Fibroblast of lung (primary cell): ENCODE data around the gene ARL10. TPM values are rescaled to one million over a fixed set of nuclear protein-coding genes. Genes with fewer than 3 reads are reported as not detected.

Experiments
- DNase-seq, 2 donors: peaks; one replicate each; pipeline versions ENCODE4 v3.0.0 to v3.0.0-alpha.2; 2010; ENCODE audit warnings: low read depth in 2 of 2
- H2AFZ ChIP-seq: 2 replicates; pipeline ENCODE4 v1.5.1; 2012; ENCODE audit warnings: low read length, control low read depth, inconsistent platforms
- H3K27ac ChIP-seq: 2 replicates; pipeline ENCODE4 v1.5.1; 2011; ENCODE audit warnings: low read length, control low read depth; ENCODE audit not compliant: insufficient read depth
- H3K27me3 ChIP-seq: 2 replicates; pipeline ENCODE4 v1.5.1; 2011; ENCODE audit warnings: mild to moderate bottlenecking, low read length; ENCODE audit not compliant: control insufficient read depth, insufficient read depth
- H3K36me3 ChIP-seq: 2 replicates; pipeline ENCODE4 v1.5.1; 2011; ENCODE audit warnings: low read length; ENCODE audit not compliant: control insufficient read depth, insufficient read depth
- H3K4me1 ChIP-seq: 2 replicates; pipeline ENCODE4 v1.5.1; 2011; ENCODE audit warnings: low read length; ENCODE audit not compliant: control insufficient read depth, insufficient read depth; ENCODE audit errors: extremely low read depth
- H3K4me2 ChIP-seq: 2 replicates; pipeline ENCODE4 v1.5.1; 2011; ENCODE audit warnings: low read length, control low read depth; ENCODE audit not compliant: insufficient read depth; ENCODE audit errors: extremely low read depth
- H3K4me3 ChIP-seq, 4 experiments: fragments of 200-600 bp in 1 of 4; sonication (generic) in 1 of 4; replicated peaks in 1 of 4; 2 replicates each; pipeline ENCODE4 v1.5.1; 2011 to 2016; ENCODE audit warnings: low read length in 4 of 4, low read depth in 3 of 4, mild to moderate bottlenecking in 3 of 4, control low read depth in 2 of 4, inconsistent platforms in 1 of 4, mixed read lengths in 1 of 4; ENCODE audit not compliant: insufficient read depth in 1 of 4; ENCODE audit errors: control extremely low read depth in 1 of 4
- H3K79me2 ChIP-seq: 2 replicates; pipeline ENCODE4 v1.5.1; 2012; ENCODE audit warnings: mild to moderate bottlenecking, low read length, inconsistent platforms; ENCODE audit not compliant: control insufficient read depth, insufficient read depth
- H3K9ac ChIP-seq: 2 replicates; pipeline ENCODE4 v1.5.1; 2011; ENCODE audit warnings: mild to moderate bottlenecking, low read length, control low read depth; ENCODE audit not compliant: insufficient read depth
- H3K9me3 ChIP-seq: 2 replicates; pipeline ENCODE4 v1.5.1; 2012; ENCODE audit warnings: low read depth, low read length; ENCODE audit not compliant: control insufficient read depth, insufficient read depth
- H4K20me1 ChIP-seq: 2 replicates; pipeline ENCODE4 v1.5.1; 2011; ENCODE audit warnings: low read length; ENCODE audit not compliant: control insufficient read depth, insufficient read depth; ENCODE audit errors: extremely low read depth
- EZH2 ChIP-seq: IDR thresholded peaks from 2 replicates; pipeline ENCODE4 v1.5.1; 2012; ENCODE audit warnings: low read length, control low read depth, mild to moderate bottlenecking; ENCODE audit errors: missing control alignments
- polyA plus RNA-seq, 2 donors: library from polyadenylated mRNA; depleted of rRNA in 1 of 2; stranded (reverse) in 1 of 2; unstranded in 1 of 2; fragments of >200 nt; gene quantifications; 2 replicates each; pipeline ENCODE4 v1.2.1, GENCODE V29; 2011 to 2012; ENCODE audit warnings: missing spikeins in 1 of 2
- total RNA-seq: library from RNA; depleted of rRNA; stranded (reverse); fragments of >200 nt; gene quantifications from 2 replicates; pipeline ENCODE4 v1.2.1, GENCODE V29; 2014
- TF ChIP-seq, protein P1 (sequence below), 2 donors: IDR thresholded peaks in 1 of 2; conservative IDR thresholded peaks in 1 of 2; 1 replicate in 1 of 2; 2 replicates in 1 of 2; pipeline ENCODE4 v1.5.1; 2011 to 2012; ENCODE audit warnings: low read length in 2 of 2, control low read depth in 1 of 2, inconsistent platforms in 1 of 2, low read depth in 1 of 2, mild to moderate bottlenecking in 1 of 2

Gene ARL10
- total and polyA plus RNA-seq, 2 donors (not counting 1 experiment from before 2014, with no cell fraction given), result 3.0 to 11.1 TPM

DNA sequence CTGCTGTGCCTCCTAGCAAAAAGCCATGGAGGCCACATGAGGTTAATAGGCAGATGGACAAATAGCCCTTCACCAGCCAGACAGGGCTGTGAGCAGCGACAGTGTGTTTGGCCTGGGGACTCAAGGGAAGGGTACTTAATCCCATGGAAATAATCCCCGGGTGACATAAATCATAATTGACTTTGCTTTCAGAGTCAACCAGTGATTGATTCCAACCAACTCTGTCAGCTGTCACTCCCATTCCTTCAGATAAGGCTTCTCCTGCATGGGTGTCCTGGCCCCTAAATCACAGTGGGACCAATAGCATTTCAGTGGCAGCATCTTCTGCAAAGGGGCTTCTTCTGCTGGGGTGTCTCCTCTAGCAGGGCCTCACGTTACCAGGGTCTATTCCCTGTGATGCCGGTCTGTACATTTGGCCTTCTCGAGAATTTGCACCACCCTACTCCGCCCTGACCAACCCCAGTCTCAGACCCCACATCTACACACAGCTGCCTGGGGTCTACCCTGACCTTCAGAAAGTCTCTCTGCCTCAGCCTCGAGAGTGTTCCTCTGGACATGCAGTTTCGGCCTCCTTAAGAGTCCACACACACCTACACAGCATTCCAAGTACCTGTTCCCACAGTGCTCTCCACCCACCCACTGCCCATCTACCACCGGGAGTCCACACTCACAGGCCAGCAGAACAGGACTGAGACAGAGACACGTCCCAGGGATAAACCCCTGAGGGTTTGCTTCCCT is 47.4 kb downstream of the ARL10 start:
- H3K4me2 ChIP-seq, result peak overlapping the region; percentile 38
- no peaks in the 10 kb centered on the region for H3K9me3 ChIP-seq
- DNase-seq, result no peak
- H3K9ac ChIP-seq, result no peak overlapping the region
- H2AFZ ChIP-seq, result no peak overlapping the region
- no peaks in the 10 kb centered on the region for H4K20me1 ChIP-seq
- H3K79me2 ChIP-seq, result peaks cover 46% of the 10 kb centered on the region
- no peaks in the 10 kb centered on the region for H3K27me3 ChIP-seq
- H3K4me3 ChIP-seq, result no peak overlapping the region
- no peak for TF ChIP-seq EZH2
- TF ChIP-seq, protein P1, sequence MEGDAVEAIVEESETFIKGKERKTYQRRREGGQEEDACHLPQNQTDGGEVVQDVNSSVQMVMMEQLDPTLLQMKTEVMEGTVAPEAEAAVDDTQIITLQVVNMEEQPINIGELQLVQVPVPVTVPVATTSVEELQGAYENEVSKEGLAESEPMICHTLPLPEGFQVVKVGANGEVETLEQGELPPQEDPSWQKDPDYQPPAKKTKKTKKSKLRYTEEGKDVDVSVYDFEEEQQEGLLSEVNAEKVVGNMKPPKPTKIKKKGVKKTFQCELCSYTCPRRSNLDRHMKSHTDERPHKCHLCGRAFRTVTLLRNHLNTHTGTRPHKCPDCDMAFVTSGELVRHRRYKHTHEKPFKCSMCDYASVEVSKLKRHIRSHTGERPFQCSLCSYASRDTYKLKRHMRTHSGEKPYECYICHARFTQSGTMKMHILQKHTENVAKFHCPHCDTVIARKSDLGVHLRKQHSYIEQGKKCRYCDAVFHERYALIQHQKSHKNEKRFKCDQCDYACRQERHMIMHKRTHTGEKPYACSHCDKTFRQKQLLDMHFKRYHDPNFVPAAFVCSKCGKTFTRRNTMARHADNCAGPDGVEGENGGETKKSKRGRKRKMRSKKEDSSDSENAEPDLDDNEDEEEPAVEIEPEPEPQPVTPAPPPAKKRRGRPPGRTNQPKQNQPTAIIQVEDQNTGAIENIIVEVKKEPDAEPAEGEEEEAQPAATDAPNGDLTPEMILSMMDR (conservative IDR thresholded peaks at IDR 0.05 in 1 of 2, IDR thresholded peaks at IDR 0.05 in 1 of 2; ENCODE audit: low read depth in 1 of 2, low read length in 2 of 2), result no peak
- peak overlapping the region; percentile 16 for H3K27ac ChIP-seq
- H3K4me1 ChIP-seq, result peaks cover 17% of the 10 kb centered on the region
- H3K36me3 ChIP-seq, result peaks cover 3% of the 10 kb centered on the region

DNA sequence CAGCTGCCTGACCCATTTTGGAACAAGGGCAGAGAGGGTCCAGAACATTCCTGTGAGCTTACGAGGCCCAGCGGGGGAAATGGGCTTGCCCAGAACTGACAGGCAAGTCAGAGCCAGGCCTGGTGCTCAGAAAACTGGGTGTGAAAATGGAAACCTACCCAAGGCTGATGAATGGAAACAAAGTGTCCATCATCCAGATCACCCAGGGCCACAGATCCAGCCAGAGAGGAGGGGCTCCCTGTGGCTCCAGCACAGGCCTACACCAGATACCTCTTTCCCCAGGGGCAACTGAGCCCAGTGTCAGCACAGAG is 47.9 kb downstream of the ARL10 start:
- H3K4me2 ChIP-seq, result peak overlapping the region; percentile 38
- peaks cover 3% of the 10 kb centered on the region for H3K36me3 ChIP-seq
- peaks cover 46% of the 10 kb centered on the region for H3K79me2 ChIP-seq
- H2AFZ ChIP-seq, result no peak overlapping the region
- H3K9me3 ChIP-seq, result no peaks in the 10 kb centered on the region
- no peak for TF ChIP-seq EZH2
- TF ChIP-seq, protein P1 (conservative IDR thresholded peaks at IDR 0.05 in 1 of 2, IDR thresholded peaks at IDR 0.05 in 1 of 2; ENCODE audit: low read depth in 1 of 2, low read length in 2 of 2), result no peak
- H3K27ac ChIP-seq, result peak overlapping the region; percentile 16
- no peak overlapping the region for H3K4me3 ChIP-seq
- H4K20me1 ChIP-seq, result no peaks in the 10 kb centered on the region
- no peaks in the 10 kb centered on the region for H3K27me3 ChIP-seq
- H3K4me1 ChIP-seq, result peaks cover 17% of the 10 kb centered on the region
- H3K9ac ChIP-seq, result no peak overlapping the region
- peak in 1 of 2 donors; percentile 55 for DNase-seq

DNA sequence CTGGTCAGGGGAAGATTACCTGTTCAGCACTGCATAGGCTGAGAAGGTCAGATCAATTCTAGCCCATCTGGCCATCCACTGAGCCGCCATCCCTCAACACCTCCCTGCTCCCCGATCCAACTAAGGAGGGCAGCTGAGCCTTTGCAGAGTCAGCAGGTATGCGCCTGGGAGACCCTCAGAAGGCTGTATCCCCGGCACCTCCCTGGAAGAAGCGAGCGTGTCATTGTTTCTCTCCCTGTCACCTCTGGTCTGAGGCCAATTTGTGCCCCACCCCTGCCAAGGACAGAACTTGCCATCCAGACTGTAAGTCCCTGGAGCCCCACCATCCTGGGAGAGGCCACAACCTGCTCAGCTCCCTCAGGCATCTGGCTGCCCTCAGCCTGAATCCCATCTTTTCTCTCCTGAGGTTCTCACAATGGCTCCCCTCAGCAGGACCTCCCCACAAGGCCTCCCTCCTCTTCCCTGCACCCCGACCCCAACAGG is 48.5 kb downstream of the ARL10 start:
- Histone ChIP-seq H3K9ac (no peak overlapping the region), H3K4me1 (peaks cover 17% of the 10 kb centered on the region), H3K36me3 (peaks cover 3% of the 10 kb centered on the region), H3K27ac (peak overlapping the region; percentile 16), H4K20me1 (no peaks in the 10 kb centered on the region), H3K4me2 (peak overlapping the region; percentile 38), H2AFZ (no peak overlapping the region), H3K9me3 (no peaks in the 10 kb centered on the region), H3K79me2 (peaks cover 46% of the 10 kb centered on the region), H3K27me3 (no peaks in the 10 kb centered on the region), H3K4me3 (no peak overlapping the region)
- TF ChIP-seq EZH2, result no peak
- DNase-seq, result no peak
